HTR-8/SVneo (cell line): ENCODE results near the gene PHLDA2.

Source experiments
- DNase-seq: peaks from one replicate; pipeline ENCODE4 v3.0.0; 2011; ENCODE audit warnings: low spot score, mixed read lengths; ENCODE audit not compliant: insufficient read length
- FAIRE-seq: peaks from 2 replicates; lab custom pipeline; 2011; peaks lifted over from hg19 to GRCh38; lab: Jason Lieb, UNC

PHLDA2 gene

DNA sequence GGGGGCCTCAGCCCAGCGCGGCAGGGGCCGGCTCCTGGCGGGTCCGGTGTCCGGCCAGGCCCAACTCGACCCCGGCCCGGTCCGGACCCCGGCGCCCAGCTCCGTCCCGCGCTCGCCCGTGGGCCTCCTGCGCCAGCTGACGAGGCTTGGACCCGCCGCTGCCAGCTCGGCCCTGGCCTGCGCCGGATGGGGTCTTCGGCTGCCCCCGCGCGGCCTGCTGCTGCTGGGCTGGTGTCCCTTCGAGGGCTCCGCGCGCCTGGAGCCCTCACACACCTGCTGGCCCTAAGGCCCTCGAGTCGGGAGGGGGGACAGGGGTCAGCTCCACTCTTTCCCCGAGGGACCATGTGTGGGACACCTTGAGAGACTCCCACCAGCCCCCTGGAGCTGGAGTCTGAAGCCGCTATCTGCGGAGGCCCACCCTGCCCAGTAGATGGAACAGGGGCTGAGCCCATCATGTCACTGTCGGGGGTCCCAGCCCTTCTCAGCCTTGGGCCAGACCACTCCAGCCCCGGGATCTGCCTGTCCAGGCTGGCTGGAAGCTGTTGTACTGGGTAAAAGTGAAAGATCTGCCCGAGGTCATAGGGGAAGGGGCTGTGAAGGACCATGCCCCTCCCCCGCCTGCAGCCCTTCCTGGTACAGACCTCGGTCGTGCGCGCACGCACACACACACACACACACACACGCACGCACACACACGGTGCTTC lies 42.9 kb downstream of the PHLDA2 start:
- DNase-seq (no peak), FAIRE-seq (peak; percentile 77)

DNA sequence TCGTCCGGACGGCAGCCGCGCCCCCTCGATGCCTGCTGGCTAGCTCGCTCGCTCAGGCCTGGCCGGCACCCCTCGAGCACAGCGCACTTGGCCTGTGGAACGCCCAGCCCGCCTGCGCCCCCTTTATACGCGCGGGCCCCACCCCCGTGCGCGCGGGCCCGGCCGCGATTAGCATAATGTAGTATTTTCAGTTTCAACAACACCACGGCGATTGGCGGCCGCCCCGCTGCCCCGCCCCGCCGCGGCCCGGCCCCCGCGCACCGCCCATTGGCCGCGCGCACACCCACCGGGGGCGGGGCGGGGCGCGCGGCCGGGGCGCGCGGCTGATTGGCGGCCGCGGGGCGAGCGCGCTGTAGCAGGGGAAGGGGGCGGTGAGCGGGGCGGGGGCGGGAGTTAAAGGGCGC lies 43.5 kb downstream of the PHLDA2 start, which contains the start of gene CDKN1C:
Gene CDKN1C (minus strand): TSS at position 98 of the 404 bp plus-strand sequence. CDS start 319 bp downstream, outside the sequence.
- FAIRE-seq (peak; percentile 97), DNase-seq (peak; percentile 81)

DNA sequence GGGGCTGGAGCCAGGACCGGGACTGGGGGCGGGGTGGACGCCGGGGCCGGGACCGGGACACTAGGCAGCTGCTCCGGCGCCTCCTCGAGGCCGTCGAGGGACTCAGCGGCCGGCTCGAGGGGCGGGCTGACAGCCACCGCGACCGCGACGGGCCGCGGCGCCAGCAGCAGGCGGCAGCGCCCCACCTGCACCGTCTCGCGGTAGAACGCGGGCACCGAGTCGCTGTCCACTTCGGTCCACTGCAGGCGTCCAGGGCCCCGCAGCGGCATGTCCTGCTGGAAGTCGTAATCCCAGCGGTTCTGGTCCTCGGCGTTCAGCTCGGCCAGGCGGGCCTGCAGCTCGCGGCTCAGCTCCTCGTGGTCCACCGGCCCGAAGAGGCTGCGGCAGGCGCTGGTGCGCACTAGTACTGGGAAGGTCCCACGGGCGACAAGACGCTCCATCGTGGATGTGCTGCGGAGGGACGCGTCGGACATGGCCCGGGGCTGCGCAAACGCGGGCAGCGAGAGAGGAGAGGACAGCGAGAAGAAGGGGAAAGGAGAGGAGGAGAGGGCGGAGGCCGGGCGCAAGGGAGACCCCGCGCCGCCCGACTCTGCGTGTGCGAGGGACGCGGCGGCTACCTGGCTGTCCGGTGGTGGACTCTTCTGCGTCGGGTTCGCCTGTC lies 44.1 kb downstream of the PHLDA2 start:
- peak; percentile 53 for DNase-seq

DNA sequence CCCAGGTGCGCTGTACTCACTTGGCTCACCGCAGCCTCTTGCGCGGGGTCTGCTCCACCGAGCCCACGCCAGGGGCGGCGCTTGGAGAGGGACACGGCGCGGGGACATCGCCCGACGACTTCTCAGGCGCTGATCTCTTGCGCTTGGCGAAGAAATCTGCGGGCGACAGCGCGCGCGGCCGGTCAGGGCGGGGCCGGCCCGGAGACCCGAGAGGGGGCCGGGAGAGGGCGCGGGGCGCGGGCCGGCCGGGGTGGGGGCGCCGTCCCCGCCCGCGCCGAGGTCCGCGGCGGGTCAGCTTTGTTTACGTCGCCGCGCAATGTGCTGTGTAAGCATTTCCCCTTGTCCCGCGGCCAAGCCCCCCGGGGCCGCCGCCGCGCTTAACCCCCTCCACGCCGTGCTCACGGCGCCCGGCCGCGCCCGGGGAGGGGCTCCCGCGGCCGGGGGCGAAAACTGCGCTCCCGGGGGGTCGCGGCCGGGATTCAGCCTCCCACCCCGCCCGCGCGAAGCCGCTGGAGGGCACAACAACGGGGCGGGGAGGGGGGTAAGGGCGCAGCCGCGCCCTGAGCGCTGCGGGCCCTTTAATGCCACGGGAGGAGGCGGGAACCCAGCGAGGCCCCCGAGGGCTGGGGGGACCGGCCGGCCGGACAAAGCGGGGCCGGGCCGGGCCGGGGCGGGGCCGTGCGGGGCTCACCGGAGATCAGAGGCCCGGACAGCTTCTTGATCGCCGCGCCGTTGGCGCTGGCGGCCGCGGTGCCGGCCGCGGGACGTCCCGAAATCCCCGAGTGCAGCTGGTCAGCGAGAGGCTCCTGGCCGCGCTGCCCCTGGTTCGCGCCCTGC lies 45.0 kb downstream of the PHLDA2 start:
- FAIRE-seq: no peak
- peak; percentile 51 for DNase-seq

More for the DNA sequence above, 44.1 kb downstream of the PHLDA2 start:
- FAIRE-seq: peak; percentile 60

DNA sequence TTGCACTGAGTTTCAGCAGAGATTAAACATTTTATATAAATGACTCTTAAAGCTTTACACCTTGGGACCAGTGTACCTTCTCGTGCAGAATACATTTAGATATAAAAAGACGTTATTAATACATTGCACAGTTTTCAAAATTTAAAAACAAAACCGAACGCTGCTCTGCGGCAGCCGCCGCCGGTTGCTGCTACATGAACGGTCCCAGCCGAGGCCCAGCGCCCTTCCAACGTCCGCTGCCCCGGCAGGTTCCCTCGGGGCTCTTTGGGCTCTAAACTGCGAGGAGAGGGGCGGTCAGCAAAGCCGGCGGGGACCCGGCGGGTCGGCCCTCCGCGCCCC lies 45.6 kb downstream of the PHLDA2 start:
- DNase-seq (no peak), FAIRE-seq (no peak)

DNA sequence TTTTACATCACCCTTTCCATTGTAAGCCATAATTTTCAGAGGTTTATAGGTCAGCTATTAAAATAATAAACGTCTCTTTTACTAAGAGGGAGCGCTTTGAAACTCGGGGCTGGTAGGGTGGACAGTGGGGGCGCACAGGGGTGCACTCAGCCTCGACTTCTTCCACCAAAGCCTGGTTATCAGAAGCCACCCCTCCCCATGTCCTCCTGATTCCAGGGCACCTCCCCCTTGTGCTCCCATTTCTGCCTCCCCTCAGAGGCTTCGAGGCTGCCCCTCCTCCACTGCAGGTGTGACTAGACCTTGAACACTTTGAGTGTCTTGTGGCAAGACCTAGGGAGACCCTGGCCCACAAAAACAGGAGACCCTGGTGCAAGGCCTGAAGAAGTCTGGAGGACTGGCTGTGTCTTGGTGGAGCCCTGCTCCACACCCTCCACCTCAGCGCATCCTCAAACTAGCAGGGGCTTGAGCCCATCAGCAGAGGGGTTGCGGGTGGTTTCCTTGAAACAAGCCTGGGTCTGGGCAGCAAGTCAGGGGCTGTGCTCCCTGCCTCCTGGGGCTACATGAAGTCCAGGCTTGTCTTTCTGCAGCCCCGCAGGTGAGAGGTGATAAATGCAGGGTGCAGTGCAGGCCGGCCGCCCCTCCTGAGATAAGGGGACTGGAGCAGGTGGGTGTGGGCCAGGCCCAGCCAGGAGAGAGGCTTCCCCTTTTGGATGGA lies 46.7 kb downstream of the PHLDA2 start:
- FAIRE-seq (no peak), DNase-seq (no peak)

DNA sequence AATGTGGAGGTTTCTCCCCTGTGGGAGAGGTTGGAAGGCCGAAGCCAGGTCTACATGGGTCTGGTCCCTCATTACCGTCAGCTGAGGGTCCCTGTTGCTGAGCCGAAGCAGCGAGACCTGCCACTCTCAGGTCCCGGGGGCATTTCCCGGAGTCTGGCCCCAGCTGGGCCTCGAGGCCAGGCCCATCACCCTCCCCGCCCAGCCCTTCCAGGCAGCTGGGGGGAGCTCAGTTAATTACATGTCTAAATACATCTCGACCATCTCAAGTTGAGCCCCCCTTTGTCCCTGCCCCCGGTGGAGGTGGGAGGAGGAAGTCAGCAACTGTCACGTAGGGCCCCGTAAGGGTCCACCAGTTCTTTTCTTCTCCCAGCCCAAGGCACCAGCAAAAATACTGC lies 47.2 kb downstream of the PHLDA2 start:
- DNase-seq (no peak), FAIRE-seq (no peak)

DNA sequence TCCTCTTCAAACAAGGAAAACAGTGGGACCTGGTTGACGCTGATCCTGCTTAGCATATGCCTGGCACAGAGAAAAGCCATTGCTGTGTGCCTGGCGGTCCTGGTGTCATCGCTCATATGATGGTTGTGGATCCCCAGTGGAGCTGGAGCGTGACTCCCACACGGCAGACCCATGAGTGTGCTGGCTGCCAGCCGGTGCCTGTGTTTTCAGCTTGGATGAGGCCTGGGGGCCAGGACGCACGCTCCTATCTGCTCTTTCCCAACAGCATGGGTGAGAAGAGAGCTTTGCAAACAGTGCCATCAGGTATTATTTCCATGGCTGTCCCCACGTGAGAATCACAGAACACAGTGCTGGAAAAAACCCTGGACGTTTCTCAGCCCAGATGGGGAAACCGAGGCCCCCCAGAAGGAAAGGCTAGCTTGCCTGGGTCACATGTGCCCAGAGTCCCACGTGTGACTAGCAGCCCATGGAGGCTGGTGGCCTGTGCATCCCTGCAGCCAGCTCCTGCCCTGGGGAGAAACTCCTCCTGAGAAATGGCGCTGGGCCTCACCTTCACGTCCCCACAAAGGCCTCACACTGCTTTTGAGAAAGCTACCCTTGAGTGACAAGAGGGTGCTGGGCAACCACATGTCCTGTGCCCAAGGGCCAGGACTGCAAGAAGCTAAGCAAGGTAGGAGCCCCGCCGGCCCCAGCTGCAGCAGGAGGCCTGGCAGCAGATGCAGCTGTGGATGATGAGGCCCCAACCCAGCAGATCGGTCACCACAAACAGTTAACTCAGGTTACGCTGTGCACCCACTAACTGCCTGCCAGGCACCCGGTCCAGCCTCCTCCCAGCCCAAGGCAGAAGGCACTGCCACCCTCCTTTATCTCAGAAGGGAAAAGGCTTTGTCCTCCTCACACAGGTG lies 47.9 kb downstream of the PHLDA2 start:
- DNase-seq (no peak), FAIRE-seq (no peak)

DNA sequence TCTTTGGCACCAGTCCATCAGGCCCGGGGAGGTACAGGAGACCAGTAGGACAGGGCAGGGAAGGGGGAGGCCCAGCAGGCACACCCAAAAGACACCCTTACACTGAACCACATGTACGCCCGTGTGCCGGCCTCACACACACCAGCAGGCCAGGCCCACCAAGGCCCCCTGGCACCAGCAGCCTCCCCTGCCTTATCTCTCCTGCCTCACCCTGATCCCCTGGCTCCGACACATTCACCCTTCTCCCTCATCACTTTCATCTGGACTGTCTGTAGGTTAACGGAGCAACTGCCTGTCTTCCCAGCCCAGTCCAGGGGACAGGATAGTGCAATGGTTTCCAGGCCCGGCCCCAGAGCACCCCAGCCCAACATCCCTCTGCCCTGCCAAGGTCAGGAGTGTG lies 48.6 kb downstream of the PHLDA2 start:
- DNase-seq: no peak
- FAIRE-seq: peak; percentile 40

DNA sequence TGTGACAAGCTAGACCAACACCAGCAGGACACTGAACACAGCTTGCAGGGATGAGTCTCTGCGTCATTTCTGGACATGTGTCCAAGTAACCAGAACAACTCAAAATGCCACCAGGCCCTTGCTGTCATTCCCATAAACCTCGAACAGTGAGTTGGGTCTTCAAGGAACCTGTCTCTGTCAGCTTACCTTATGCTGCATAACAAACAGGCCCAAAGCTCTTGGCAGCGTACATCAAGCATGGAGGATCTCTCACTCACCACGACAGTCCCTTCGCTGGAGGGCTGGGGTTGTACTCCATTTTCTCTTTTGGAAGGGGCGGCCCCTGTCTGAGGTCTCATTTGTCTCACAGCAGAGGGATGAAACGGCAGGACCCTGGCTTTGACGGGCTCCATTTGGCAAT lies 50.4 kb downstream of the PHLDA2 start:
- FAIRE-seq (no peak), DNase-seq (no peak)
